ENCODE data around the gene LENEP. TPM values are rescaled to one million over a fixed set of nuclear protein-coding genes. Genes with fewer than 3 reads are reported as not detected.

Gene LENEP
- total and polyA plus RNA-seq, 8 donors = 0.29 TPM; not detected in 7

- 80 to 81% methylated on average over 8 of the region's 8 CpGs for WGBS, 2 donors
- intact Hi-C loops (cut with DNase I) = no loop called here
- no peak for TF ChIP-seq CTCF (IDR thresholded peaks at IDR 0.05)
- no peak overlapping the region for H3K27ac ChIP-seq
- H3K4me3 ChIP-seq = no peak overlapping the region
- DNase-seq (no peak), ATAC-seq (no peak), FAIRE-seq (no peak)
- H3K4me1 ChIP-seq = peaks cover 0 to 8% (median 5%) of the 10 kb centered on the region in 3 donors
- H3K36me3 ChIP-seq = no peaks in the 10 kb centered on the region
- no peaks in the 10 kb centered on the region for H3K9me3 ChIP-seq
- H3K27me3 ChIP-seq = no peaks in the 10 kb centered on the region
Observed at GRCh38 chr1:155022136-155022926, 28.9 kb downstream of the LENEP start.

- Histone ChIP-seq H3K27ac (no peak overlapping the region), H3K4me3 (no peak overlapping the region), H3K36me3 (no peaks in the 10 kb centered on the region), H3K4me1 (peaks cover 0 to 3% (median 2%) of the 10 kb centered on the region in 3 donors), H3K9me3 (no peaks in the 10 kb centered on the region), H3K27me3 (no peaks in the 10 kb centered on the region)
- WGBS, 2 donors = 33 to 34% methylated on average over 4 of the region's 4 CpGs
- intact Hi-C loops (cut with DNase I) = no loop called here
- ATAC-seq (peak in 3 of 4 donors; percentile 20 to 30 (median 28)), DNase-seq (peak in 2 of 6 donors; percentile 41 to 47), FAIRE-seq (no peak)
- no peak for TF ChIP-seq CTCF (IDR thresholded peaks at IDR 0.05)
Observed at GRCh38 chr1:155022927-155023236, 29.5 kb downstream of the LENEP start.

GRCh38 chr1:155023627-155024026, 30.2 kb downstream of the LENEP start:
- ATAC-seq = no peak
- no peak for FAIRE-seq
- Histone ChIP-seq H3K36me3 (no peaks in the 10 kb centered on the region), H3K4me3 (no peak overlapping the region), H3K9me3 (no peaks in the 10 kb centered on the region), H3K27me3 (no peaks in the 10 kb centered on the region), H3K4me1 (no peaks in the 10 kb centered on the region), H3K27ac (no peak overlapping the region)
- no peak for TF ChIP-seq CTCF (IDR thresholded peaks at IDR 0.05)
- WGBS, 2 donors = 63 to 77% methylated on average over 5 of the region's 5 CpGs
- intact Hi-C loops (cut with DNase I) = no loop called here
- DNase-seq = peak in 1 of 6 donors; percentile 32

GRCh38 chr1:155024315-155024714, 30.9 kb downstream of the LENEP start:
- ATAC-seq = no peak

More at GRCh38 chr1:155024315-155024714, 30.9 kb downstream of the LENEP start:
- Histone ChIP-seq H3K36me3 (no peaks in the 10 kb centered on the region), H3K27me3 (no peaks in the 10 kb centered on the region), H3K4me1 (no peaks in the 10 kb centered on the region), H3K4me3 (no peak overlapping the region), H3K27ac (no peak overlapping the region), H3K9me3 (no peaks in the 10 kb centered on the region)
- no peak for TF ChIP-seq CTCF (IDR thresholded peaks at IDR 0.05)
- 84 to 93% methylated on average over 9 of the region's 9 CpGs for WGBS, 2 donors
- intact Hi-C loops (cut with DNase I) = no loop called here
- DNase-seq = no peak
- no peak for FAIRE-seq

All from pancreas (tissue), 10 donors.